K562 (cell line): ENCODE measurements around the gene CXorf65. TPM values are rescaled to one million over a fixed set of nuclear protein-coding genes. Genes with fewer than 3 reads are reported as not detected.
A peak's percentile ranks its signal among the peaks of the same experiment; 100 is the strongest.

ENCODE experiments used
- ATAC-seq: fragments of 200-7000 bp; cut with Tn5 transposase; 3 replicates; pipeline ENCODE4 v1.9.1; 2020; ENCODE audit warnings: moderate library complexity
- BruUV-seq: library from RNA; stranded (reverse); fragments of 400-500 nt; replicated peaks from 2 replicates; lab custom pipeline; 2021; lab: Mats Ljungman, UMichigan
- CTCF ChIA-PET: fragments of 300-600 bp; formaldehyde crosslinking; extraction: SDS; loops from one replicate; lab custom pipeline; 2021; ENCODE audit warnings: low intra/inter-chr PET ratio; lab: Yijun Ruan, JAX
- POLR2A ChIA-PET: fragments of 300-600, 350-650 bp; sonication (Branson Sonifier 250); formaldehyde crosslinking; extraction: SDS; loops from one replicate; lab custom pipeline; 2021; ENCODE audit warnings: antibody characterized with exemption, inconsistent platforms; lab: Yijun Ruan, JAX
- DNase-seq, 4 experiments: peaks; one replicate each; pipeline versions ENCODE4 v3.0.0 to v3.0.0-alpha.2; 2011 to 2018; ENCODE audit warnings: low spot score in 3 of 4, mixed read lengths in 3 of 4; ENCODE audit errors: extremely low read depth in 1 of 4
- FAIRE-seq: peaks from 2 replicates; lab custom pipeline; 2011; peaks lifted over from hg19 to GRCh38; lab: Jason Lieb, UNC
- H2AFZ ChIP-seq: 2 replicates; pipeline ENCODE4 v1.6.0; 2011; ENCODE audit warnings: low read depth, low read length, control low read depth, inconsistent platforms
- H3K27ac ChIP-seq: fragments of 200-600 bp; 3 replicates; pipeline ENCODE4 v1.8.0; 2011; ENCODE audit warnings: low read depth, mild to moderate bottlenecking, control low read depth, inconsistent platforms, low read length, moderate library complexity, mixed read lengths; ENCODE audit errors: extremely low read depth
- H3K27me3 ChIP-seq, 2 experiments: fragments of 300-600 bp in 1 of 2; 2 replicates in 1 of 2; 3 replicates in 1 of 2; pipeline versions ENCODE4 v1.6.0 to v1.8.0; 2011; ENCODE audit warnings: inconsistent platforms in 2 of 2, low read length in 2 of 2, mild to moderate bottlenecking in 1 of 2, mixed read lengths in 1 of 2, moderate library complexity in 1 of 2; ENCODE audit not compliant: control insufficient read depth in 2 of 2, insufficient read depth in 2 of 2
- H3K36me3 ChIP-seq: fragments of 300-600 bp; 3 replicates; pipeline ENCODE4 v1.8.0; 2011; ENCODE audit warnings: mild to moderate bottlenecking, low read length, inconsistent platforms; ENCODE audit not compliant: control insufficient read depth, insufficient read depth
- H3K4me1 ChIP-seq, 2 experiments: fragments of 200-600 bp in 1 of 2; replicated peaks in 1 of 2; 2 replicates in 1 of 2; 3 replicates in 1 of 2; pipeline versions ENCODE4 v1.5.1 to v1.8.0; 2011; ENCODE audit warnings: inconsistent platforms in 2 of 2, low read length in 2 of 2, mild to moderate bottlenecking in 1 of 2, mixed read lengths in 1 of 2, moderate library complexity in 1 of 2; ENCODE audit not compliant: control insufficient read depth in 2 of 2, insufficient read depth in 2 of 2
- H3K4me2 ChIP-seq: 2 replicates; pipeline ENCODE4 v1.6.1; 2011; ENCODE audit warnings: low read length, control low read depth, inconsistent platforms, mixed read lengths; ENCODE audit not compliant: insufficient read depth
- H3K4me3 ChIP-seq: fragments of 200-600 bp; sonication (generic), shearing (Covaris generic); 2 replicates; pipeline ENCODE4 v1.5.1; 2016; ENCODE audit warnings: control low read depth, inconsistent platforms
- H3K79me2 ChIP-seq: fragments of 200-600 bp; 3 replicates; pipeline ENCODE4 v1.8.0; 2011; ENCODE audit warnings: low read length, inconsistent platforms; ENCODE audit not compliant: control insufficient read depth, insufficient read depth
- H3K9ac ChIP-seq, 2 experiments: 2 replicates each; pipeline versions ENCODE4 v1.6.0 to v1.6.1; 2011; ENCODE audit warnings: low read depth in 2 of 2, low read length in 2 of 2, control low read depth in 1 of 2, inconsistent platforms in 1 of 2, mild to moderate bottlenecking in 1 of 2, mixed read lengths in 1 of 2; ENCODE audit not compliant: insufficient read depth in 1 of 2
- H3K9me1 ChIP-seq: one replicate; pipeline ENCODE4 v1.6.0; 2011; ENCODE audit warnings: inconsistent platforms, mild to moderate bottlenecking, low read length, moderate library complexity; ENCODE audit not compliant: control insufficient read depth, insufficient read depth
- H3K9me3 ChIP-seq: replicated peaks from 2 replicates; pipeline ENCODE4 v1.5.1; 2011; ENCODE audit warnings: low read depth, low read length, inconsistent platforms; ENCODE audit not compliant: control insufficient read depth, insufficient read depth
- H4K20me1 ChIP-seq: replicated peaks from 2 replicates; pipeline ENCODE4 v1.6.1; 2011; ENCODE audit warnings: low read length, inconsistent platforms, mixed read lengths; ENCODE audit not compliant: control insufficient read depth, insufficient read depth
- BRCA1 ChIP-seq, 2 experiments: fragments of 450-650 bp in 1 of 2; sonication (generic) in 1 of 2; formaldehyde crosslinking in 1 of 2; IDR thresholded peaks; 2 replicates each; pipeline versions ENCODE4 v1.5.0 to v1.6.1; 2017 to 2020; ENCODE audit warnings: mild to moderate bottlenecking in 1 of 2, missing genetic modification reagents in 1 of 2
- CC2D1A ChIP-seq: fragments of 450-650 bp; IDR thresholded peaks from 2 replicates; pipeline ENCODE4 v1.6.1; 2017; ENCODE audit warnings: mild to moderate bottlenecking
- GATA2 ChIP-seq: sonication (generic); formaldehyde crosslinking; IDR thresholded peaks from 2 replicates; pipeline ENCODE4 v1.4.0; 2020; ENCODE audit warnings: mild to moderate bottlenecking, missing genetic modification reagents
- MXI1 ChIP-seq: IDR thresholded peaks from 2 replicates; pipeline ENCODE4 v1.6.1; 2011; ENCODE audit warnings: low read depth, mild to moderate bottlenecking, improper control_type of control experiment, low read length
- NFATC3 ChIP-seq: fragments of 450-650 bp; IDR thresholded peaks from 2 replicates; pipeline ENCODE4 v1.6.1; 2017; ENCODE audit warnings: mild to moderate bottlenecking
- POLR2B ChIP-seq: fragments of 450-650 bp; IDR thresholded peaks from 2 replicates; pipeline ENCODE4 v1.6.1; 2018; ENCODE audit warnings: low read depth; ENCODE audit not compliant: partially characterized antibody
- SIX5 ChIP-seq, 2 experiments: IDR thresholded peaks; 2 replicates each; pipeline ENCODE4 v1.6.1; 2011; ENCODE audit warnings: low read length in 2 of 2, borderline replicate concordance in 1 of 2, low read depth in 1 of 2, mild to moderate bottlenecking in 1 of 2, moderate library complexity in 1 of 2; ENCODE audit not compliant: insufficient read depth in 1 of 2
- YBX1 ChIP-seq: fragments of 450-650 bp; IDR thresholded peaks from 2 replicates; pipeline ENCODE4 v1.7.1; 2016; ENCODE audit warnings: mild to moderate bottlenecking
- ZBTB7A ChIP-seq: IDR thresholded peaks from 2 replicates; pipeline ENCODE4 v1.6.1; 2011; ENCODE audit warnings: low read depth, mild to moderate bottlenecking, low read length, moderate library complexity, borderline replicate concordance; ENCODE audit not compliant: control insufficient read depth
- ZNF785 ChIP-seq: fragments of 250-450 bp; sonication (Bioruptor Pico); IDR thresholded peaks from 2 replicates; pipeline ENCODE4 v1.4.0; 2020; ENCODE audit warnings: mild to moderate bottlenecking
- WGBS: fragments of 100-300 bp; shearing (Covaris generic); methylation state at CpG from one replicate; pipeline ENCODE4 v1.1.6; 2016; ENCODE audit warnings: low coverage, mixed read lengths; ENCODE audit not compliant: insufficient coverage; ENCODE audit errors: missing lambda C conversion rate; 5-methylcytosine and 5-hydroxymethylcytosine counted together
- in situ Hi-C: fragments of 300-500 bp; cut with MboI; formaldehyde crosslinking; loops from 4 replicates; pipeline ENCODE4 v1.15.0; 2018; ENCODE audit warnings: inconsistent platforms, mixed read lengths
- intact Hi-C: fragments of 100-400 bp; cut with micrococcal nuclease; formaldehyde crosslinking; loops from 2 replicates; pipeline ENCODE4 v1.14.2; 2022
- polyA plus RNA-seq, 8 experiments: library from polyadenylated mRNA; depleted of rRNA in 4 of 8; stranded (reverse) in 5 of 8; unstranded in 3 of 8; fragments of >200 nt; fragmentation: Nextera tagmentation in 2 of 8; fragmentation: Illumina TruSeq in 1 of 8; extraction: Ambion mirVana in 2 of 8; extraction: Trizol in 1 of 8; gene quantifications; 2 replicates each; pipeline versions ENCODE4 v1.2.1 to v1.2.3, GENCODE V29; 2011 to 2014; ENCODE audit warnings: inconsistent platforms in 1 of 8, missing spikeins in 1 of 8
- total RNA-seq, 7 experiments: library from RNA; depleted of rRNA in 6 of 7; stranded (reverse); fragments of >200 nt in 6 of 7; fragmentation: Illumina TruSeq in 2 of 7; extraction: Trizol in 2 of 7; gene quantifications; 2 replicates each; pipeline versions ENCODE4 v1.2.1 to v1.2.3, GENCODE V29; 2011 to 2021; ENCODE audit warnings: low replicate concordance in 1 of 7
- TF ChIP-seq, protein P1 (sequence below), 2 experiments: fragments of 450-650 bp in 1 of 2; IDR thresholded peaks; 2 replicates each; pipeline ENCODE4 v1.6.1; 2011 to 2017; ENCODE audit warnings: low read depth in 2 of 2, antibody characterized with exemption in 1 of 2, borderline replicate concordance in 1 of 2, low read length in 1 of 2, mild to moderate bottlenecking in 1 of 2, mixed read lengths in 1 of 2; ENCODE audit not compliant: control insufficient read depth in 1 of 2
- TF ChIP-seq, protein P2 (sequence below): sonication (generic); formaldehyde crosslinking; IDR thresholded peaks from 2 replicates; pipeline ENCODE4 v1.8.0; 2023; ENCODE audit warnings: mild to moderate bottlenecking, missing genetic modification reagents

Gene CXorf65
- total and polyA plus RNA-seq, 9 of the 15 experiments (the other 6 are each of a cell fraction or from before 2014, with no cell fraction given) = 1.4 to 8.4 (median 2.9) TPM

- Histone ChIP-seq H3K9ac (peak overlapping the region; percentile 73 to 95), H3K4me2 (peak overlapping the region; percentile 94), H3K27me3 (no peaks in the 10 kb centered on the region), H3K9me1 (no peaks in the 10 kb centered on the region), H3K9me3 (no peaks in the 10 kb centered on the region), H3K79me2 (peaks cover 11% of the 10 kb centered on the region), H3K36me3 (peaks cover 3% of the 10 kb centered on the region; the same call in 1 of the 3 replicates)
- ATAC-seq = peak; percentile 6; the same call in 2 of the 3 replicates
- TF ChIP-seq GATA2 (CRISPR knock-in tag) (no peak), POLR2B (no peak), ZNF785 (no peak), YBX1 (no peak), ZBTB7A (no peak), CC2D1A (no peak), MXI1 (no peak), SIX5 (IDR thresholded peaks at IDR 0.05; ENCODE audit: borderline replicate concordance in 1 of 2, insufficient read depth in 1 of 2, low read depth in 1 of 2, low read length in 2 of 2) (no peak), BRCA1 (IDR thresholded peaks at IDR 0.05) (no peak), BRCA1 (CRISPR knock-in tag; IDR thresholded peaks at IDR 0.05) (no peak), NFATC3 (no peak)
- TF ChIP-seq, protein P1, sequence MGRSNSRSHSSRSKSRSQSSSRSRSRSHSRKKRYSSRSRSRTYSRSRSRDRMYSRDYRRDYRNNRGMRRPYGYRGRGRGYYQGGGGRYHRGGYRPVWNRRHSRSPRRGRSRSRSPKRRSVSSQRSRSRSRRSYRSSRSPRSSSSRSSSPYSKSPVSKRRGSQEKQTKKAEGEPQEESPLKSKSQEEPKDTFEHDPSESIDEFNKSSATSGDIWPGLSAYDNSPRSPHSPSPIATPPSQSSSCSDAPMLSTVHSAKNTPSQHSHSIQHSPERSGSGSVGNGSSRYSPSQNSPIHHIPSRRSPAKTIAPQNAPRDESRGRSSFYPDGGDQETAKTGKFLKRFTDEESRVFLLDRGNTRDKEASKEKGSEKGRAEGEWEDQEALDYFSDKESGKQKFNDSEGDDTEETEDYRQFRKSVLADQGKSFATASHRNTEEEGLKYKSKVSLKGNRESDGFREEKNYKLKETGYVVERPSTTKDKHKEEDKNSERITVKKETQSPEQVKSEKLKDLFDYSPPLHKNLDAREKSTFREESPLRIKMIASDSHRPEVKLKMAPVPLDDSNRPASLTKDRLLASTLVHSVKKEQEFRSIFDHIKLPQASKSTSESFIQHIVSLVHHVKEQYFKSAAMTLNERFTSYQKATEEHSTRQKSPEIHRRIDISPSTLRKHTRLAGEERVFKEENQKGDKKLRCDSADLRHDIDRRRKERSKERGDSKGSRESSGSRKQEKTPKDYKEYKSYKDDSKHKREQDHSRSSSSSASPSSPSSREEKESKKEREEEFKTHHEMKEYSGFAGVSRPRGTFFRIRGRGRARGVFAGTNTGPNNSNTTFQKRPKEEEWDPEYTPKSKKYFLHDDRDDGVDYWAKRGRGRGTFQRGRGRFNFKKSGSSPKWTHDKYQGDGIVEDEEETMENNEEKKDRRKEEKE (IDR thresholded peaks at IDR 0.05; ENCODE audit: borderline replicate concordance in 1 of 2, control insufficient read depth in 1 of 2, low read depth in 2 of 2, low read length in 1 of 2) = no peak
- TF ChIP-seq, protein P2, sequence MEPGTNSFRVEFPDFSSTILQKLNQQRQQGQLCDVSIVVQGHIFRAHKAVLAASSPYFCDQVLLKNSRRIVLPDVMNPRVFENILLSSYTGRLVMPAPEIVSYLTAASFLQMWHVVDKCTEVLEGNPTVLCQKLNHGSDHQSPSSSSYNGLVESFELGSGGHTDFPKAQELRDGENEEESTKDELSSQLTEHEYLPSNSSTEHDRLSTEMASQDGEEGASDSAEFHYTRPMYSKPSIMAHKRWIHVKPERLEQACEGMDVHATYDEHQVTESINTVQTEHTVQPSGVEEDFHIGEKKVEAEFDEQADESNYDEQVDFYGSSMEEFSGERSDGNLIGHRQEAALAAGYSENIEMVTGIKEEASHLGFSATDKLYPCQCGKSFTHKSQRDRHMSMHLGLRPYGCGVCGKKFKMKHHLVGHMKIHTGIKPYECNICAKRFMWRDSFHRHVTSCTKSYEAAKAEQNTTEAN = no peak
- TF ChIP-seq, all 486 proteins: peak for 0
- no peak overlapping the region; the same call in 1 of the 3 replicates for H3K27ac ChIP-seq
- peaks cover 28% of the 10 kb centered on the region in 2 experiments; a peak in 4 of 5 replicates for H3K4me1 ChIP-seq
- ChIA-PET CTCF (interaction anchor here (1.0 kb wide), 1 partner anchor 83 kb away, joined by 3 read pairs; no protein-coding TSS in a partner anchor), POLR2A (interaction anchor here (0.8 kb wide), 1 partner anchor 22 kb away, joined by 4 read pairs; the partner anchor contains the start of gene MED12)
- WGBS = 8% methylated on average over 2 of the region's 9 CpGs
- no peaks in the 10 kb centered on the region for H4K20me1 ChIP-seq
- no TSS peak for BruUV-seq
- intact Hi-C loops = no loop called here
- peak overlapping the region; percentile 59 for H3K4me3 ChIP-seq
- no peak for DNase-seq
- in situ Hi-C loops = loop anchor here (5.0 kb wide), 1 partner anchor 81 kb away; no protein-coding TSS in a partner anchor
- FAIRE-seq = no peak
- H2AFZ ChIP-seq = peak overlapping the region; percentile 87
Measured at GRCh38 chrX:71096760-71097032, 9.8 kb downstream of the CXorf65 start.
